ENCODE results near the gene CRELD2.

DNA sequence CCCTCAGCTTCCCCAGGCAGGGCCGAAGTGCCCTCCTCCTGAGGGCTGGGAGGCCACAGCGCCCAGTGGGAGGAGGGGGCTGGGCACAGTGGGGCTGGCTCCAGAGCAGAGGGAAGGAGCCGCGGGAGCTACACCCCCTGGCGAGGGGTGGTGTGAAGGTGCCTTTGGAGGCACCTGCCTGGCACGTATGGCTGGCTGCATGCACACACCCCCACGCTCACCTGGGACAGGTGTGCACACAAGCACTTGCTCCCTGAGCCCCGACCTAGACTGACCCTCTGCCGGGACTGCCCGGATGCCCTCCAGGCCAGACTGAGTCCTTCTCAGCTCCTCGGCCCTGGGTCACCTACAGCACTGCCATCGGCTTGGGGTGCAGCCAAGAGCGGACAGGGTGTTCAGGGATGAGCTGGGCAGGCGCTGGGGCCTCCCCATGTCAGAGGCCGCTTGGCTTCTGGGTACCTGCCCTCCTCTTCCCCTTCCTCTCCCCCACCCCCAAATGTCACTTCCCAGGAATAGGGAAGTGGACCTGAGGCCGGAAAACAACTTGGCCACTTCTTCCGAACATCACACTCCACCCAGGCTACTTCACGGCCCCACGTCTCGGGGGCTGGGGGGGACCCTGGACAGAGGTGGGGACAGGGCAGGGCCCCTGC is 34.7 kb downstream of the CRELD2 start:
- TF ChIP-seq SUZ12 (IDR thresholded peaks at IDR 0.05), result no peak
- no peak for TF ChIP-seq LEF1 (IDR thresholded peaks at IDR 0.05; ENCODE audit: borderline replicate concordance)
- no peak for TF ChIP-seq BHLHE40 (IDR thresholded peaks at IDR 0.05; ENCODE audit: borderline replicate concordance)
- TF ChIP-seq HDGF (IDR thresholded peaks at IDR 0.05; ENCODE audit: borderline replicate concordance), result no peak
- TF ChIP-seq FOXM1 (IDR thresholded peaks at IDR 0.05; ENCODE audit: borderline replicate concordance), result no peak
- TF ChIP-seq, protein P1, sequence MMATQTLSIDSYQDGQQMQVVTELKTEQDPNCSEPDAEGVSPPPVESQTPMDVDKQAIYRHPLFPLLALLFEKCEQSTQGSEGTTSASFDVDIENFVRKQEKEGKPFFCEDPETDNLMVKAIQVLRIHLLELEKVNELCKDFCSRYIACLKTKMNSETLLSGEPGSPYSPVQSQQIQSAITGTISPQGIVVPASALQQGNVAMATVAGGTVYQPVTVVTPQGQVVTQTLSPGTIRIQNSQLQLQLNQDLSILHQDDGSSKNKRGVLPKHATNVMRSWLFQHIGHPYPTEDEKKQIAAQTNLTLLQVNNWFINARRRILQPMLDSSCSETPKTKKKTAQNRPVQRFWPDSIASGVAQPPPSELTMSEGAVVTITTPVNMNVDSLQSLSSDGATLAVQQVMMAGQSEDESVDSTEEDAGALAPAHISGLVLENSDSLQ (IDR thresholded peaks at IDR 0.05), result no peak
- TF ChIP-seq FOXK2 (IDR thresholded peaks at IDR 0.05), result no peak
- no peak for TF ChIP-seq SP1 (IDR thresholded peaks at IDR 0.05)
- TF ChIP-seq ZNF384 (IDR thresholded peaks at IDR 0.05), result no peak
- TF ChIP-seq CTBP1 (IDR thresholded peaks at IDR 0.05; ENCODE audit: borderline replicate concordance), result no peak
- TF ChIP-seq TARDBP (IDR thresholded peaks at IDR 0.05), result no peak
- TF ChIP-seq ELF4 (IDR thresholded peaks at IDR 0.05), result no peak
